MV-4-11 (cell line): ENCODE data around the gene IGF1R.

Experiments used
- DNase-seq: peaks from one replicate; lab custom pipeline; 2025; lab: John Stamatoyannopoulos, UW

Gene IGF1R

DNA sequence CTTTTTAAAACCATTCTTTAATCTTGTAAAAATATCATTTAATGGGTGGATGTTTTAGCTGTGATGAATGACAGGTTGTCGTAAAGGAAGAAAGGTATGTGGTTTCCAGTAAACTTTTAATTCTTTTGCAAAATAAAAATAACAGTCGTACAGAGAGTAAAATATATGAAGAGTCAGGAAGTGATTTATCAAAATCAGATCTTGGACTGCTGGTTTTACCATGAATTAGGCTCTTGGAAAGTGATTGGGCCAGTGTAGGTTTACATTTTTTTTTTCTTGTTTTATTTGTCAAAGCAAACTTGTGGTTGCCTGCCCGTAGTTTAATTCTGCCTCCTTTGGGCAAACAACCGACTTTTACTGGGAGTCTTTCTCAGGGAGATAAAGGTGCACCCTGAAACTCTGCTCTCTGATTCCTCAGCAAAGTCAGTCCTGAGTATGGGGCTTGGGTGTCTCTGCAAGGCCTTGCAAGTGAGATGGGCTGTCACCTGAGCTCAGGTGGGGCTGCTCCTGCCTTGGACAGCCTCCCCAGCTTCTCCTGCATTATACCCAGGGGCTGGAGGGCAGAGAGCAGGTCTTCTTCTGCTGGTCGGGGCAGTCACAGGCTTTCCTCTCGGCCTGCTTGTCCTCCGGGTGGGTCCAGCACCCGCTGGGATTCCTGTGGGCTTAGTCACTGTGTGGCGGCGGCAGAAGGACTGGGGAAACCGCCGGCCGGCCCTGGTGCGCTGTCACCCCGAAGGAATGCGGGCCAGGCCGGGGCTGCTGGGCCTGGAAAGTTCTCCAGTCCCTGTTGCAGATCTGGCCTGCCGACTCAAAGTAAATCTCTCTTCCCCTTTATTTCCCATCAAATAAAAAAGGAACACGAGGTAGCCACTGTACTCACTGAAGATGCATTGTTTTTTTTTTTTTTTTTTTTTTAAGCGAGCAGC lies 79.0 kb downstream of the IGF1R start:
- no peak for DNase-seq

DNA sequence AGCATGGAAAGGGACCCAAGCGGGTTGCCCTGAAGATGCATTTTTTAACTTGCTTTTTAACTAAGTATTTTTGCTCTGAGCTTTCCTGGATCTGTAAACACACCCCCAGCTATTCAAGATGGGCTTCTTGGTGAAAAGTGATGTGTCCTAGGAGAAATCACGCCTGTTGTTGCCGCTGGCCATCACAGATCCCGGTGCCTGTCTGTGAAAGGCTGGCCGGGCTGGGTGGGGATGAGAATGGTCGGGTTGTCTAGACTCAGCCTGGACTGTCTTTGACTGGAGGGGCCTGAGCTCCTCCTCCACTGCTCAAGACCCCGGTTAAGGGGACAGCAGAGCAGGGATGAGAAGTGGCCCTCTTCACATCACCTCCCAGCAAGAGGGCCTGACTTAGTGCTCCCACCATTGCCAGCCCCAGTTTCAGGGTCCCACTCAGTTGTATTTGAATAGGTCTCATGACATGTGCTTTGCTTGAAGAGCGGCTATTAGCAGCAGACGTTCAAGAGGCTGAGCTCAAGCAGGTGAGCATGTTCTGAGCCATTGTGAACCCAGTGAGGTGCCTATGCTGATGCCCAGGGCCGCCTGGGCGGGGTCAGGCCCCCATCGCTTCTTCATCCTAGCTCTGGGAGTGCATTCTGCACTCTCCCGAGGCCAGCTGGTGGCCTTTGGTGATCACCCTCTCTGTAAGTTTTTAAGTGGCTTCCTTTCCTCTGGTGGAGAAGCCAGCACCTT lies 79.9 kb downstream of the IGF1R start:
- no peak for DNase-seq

DNA sequence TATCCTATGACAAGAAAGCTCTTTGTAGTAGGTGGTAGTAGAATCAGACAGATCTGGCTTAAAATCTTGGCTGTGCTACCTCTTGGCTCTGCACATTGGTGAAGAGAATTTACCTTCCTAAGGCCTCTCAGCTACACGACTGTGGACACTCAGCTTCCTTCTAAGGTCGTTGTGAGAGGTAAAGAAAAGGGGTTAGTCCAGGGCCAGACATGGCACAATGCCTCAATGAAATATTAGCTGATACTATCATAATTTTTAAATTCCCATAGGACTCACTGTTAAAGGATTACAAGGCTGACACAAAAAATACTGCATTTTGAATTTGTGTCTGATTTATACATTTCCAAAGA lies 80.4 kb downstream of the IGF1R start:
- no peak for DNase-seq

DNA sequence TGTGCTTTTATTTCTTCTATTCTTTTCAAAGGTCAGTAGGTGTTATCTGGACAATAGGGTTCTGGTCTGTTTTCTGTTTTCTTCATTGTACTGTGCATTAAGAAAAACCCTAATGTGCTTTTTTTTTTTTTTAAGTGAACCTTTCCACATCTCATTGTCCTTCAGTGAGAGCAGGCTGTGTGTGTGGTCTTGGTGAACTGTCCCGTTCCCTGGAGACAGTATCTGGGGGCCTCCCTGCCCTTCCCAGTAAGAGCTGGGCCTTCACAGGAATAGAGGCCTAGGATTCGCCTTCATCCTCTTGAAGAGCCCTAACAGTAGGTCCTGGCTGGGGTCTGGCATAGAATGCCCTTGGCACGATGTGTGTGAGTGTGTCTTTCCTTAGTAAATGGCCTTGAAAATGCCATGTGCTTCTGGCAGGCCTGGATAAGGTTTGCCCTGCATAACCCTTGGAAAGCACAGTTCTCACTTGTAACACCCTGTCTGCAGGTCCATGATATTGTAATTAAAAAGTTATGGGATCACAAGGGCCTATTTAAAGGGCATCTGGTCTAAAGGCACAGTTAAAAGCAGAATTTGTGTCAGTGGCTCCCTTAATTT lies 81.2 kb downstream of the IGF1R start:
- DNase-seq, result no peak

DNA sequence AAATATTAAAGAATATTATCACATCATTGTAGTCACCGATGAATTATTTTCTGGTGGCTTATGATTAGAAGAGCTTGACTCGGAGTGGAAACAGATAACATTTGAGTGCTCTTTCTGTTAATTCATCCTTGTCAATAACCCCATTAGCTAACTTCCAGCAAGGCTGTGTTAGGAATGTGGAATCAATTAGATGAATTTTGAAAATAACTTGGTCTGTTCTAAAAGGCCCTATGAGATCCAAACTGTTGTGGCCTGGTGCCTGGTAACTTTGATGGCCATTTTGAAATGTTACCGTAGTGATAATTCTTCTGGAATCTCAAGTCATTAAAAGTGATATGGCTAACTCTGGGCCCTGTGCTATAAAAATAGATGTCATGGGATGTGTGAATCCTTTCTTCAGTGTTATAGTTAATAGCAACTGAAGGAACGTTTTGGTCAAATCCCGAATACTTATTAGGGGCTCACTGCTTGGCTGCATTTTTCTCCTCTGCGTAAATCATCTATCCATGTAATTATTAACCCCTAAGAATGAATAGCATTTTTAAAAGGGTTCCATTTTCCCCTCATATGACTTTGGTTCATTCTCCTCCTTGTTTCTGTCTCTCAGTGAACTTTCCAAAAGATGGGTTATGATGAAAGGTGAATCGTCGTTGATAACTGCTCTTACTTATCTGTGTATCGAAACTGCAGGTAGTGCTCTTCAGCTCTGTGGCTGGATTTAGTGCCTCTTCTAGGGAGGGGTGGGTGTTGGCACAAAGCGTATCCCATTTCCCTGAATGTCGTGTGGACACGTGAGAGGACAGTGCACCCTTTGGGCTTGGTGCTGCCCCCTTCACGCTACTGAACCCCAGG lies 82.7 kb downstream of the IGF1R start:
- no peak for DNase-seq

DNA sequence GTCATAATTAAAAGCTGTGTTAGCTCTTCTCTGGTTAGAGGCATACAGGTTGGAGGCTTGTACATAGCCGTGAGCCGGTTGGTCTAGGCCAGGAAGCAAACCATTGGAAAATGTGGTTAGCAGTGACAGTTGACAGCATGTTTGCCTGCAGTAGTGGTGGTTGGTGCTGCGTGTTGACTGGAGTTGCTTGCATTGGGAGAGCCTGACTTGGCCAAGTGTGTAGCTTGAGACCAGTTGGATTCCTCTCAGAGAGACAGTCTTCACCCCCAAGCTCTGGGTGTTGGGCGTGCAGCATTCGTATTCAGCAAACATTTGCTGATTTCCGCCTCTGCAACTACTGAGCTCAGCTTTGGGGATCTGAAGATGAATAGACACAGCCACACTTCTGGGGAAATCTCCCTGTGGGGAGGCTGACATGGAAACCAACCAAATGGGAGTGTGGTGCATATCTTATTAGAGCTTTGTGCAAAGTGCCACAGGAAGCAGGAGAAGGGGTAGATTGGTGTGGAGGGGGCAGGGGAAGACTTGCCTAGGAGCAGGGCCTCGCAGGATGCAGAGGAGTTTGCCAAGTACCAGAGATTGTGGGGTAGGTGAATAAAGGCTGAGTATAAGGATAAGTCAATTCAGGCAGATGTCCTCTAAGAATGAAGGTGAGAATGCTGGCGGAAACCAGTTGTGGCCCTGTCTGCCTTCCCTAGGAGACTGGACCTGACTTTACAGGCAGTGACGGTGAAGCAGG lies 83.5 kb downstream of the IGF1R start:
- no peak for DNase-seq

DNA sequence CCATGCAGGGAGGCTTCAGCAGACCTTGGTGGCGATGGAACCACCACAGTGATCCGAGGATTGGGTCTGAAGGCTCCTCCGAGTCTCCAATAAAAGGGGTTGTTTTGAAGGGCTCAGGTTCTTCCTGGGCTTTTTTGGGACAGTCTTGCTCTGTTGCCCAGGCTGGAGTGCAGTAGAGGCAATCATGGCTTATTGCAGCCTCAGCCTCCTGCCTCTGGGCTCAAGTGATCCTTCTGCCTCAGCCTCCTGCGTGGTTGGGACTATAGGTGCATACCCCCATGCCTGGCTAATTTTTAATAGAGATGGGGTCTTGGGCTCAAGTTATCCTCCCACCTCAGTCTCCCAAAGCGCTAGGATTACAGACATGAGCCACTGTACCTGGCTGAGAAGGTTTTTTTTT lies 84.8 kb downstream of the IGF1R start:
- DNase-seq, result no peak

DNA sequence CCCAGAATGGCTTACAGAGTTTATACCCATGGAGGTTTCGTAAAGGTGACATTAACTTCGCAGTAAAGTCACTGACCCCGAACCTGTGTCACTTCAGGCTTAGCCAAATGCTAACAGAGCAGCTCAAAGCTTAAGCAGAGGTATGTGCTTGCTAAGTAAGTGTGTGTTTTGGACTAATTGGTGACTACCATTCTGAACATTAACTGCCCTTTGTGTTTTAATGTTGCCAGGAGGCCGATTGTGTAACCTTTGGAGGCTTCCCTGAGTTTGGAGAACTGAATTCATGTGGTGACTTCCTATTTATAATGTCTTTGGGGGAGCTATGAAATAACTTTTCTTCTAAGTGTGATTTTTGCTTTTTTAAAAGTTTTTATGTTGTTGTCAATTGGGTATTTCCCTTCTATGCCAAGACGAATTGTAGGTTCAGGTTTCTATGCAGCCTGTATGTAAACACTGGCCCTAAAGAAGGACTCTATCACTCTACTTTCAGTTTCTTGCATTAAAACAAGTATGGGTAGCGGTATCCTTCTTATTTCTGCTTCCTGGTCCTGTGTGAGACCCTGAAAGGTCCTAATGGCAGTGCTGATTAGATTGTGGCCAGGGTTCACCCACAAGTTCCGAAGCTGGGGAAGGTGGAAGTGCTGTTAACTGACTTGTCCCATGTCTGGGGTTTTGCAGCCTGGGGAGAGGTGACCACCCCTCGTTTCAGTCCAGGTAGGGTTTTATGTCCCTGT lies 86.3 kb downstream of the IGF1R start:
- DNase-seq, result peak; percentile 73

DNA sequence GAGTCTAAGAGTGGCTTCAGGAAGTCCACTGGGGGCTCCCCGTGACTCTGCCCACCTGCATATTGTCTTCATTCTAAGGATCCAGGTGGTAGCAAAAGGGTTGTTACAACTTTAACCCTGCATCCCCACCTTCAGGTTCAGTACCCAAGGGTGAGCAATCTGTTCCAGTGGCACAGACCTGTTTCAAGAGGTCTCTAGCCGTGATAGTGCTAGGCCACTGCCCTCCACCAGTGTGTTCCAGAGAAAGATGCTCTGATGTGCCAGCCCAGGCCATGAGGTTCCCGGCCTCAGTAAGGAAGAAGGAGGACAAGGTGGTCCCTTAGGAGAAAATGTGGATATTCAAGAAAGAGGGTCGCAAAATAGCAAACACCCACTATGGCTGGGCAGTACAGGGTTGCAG lies 87.0 kb downstream of the IGF1R start:
- no peak for DNase-seq

DNA sequence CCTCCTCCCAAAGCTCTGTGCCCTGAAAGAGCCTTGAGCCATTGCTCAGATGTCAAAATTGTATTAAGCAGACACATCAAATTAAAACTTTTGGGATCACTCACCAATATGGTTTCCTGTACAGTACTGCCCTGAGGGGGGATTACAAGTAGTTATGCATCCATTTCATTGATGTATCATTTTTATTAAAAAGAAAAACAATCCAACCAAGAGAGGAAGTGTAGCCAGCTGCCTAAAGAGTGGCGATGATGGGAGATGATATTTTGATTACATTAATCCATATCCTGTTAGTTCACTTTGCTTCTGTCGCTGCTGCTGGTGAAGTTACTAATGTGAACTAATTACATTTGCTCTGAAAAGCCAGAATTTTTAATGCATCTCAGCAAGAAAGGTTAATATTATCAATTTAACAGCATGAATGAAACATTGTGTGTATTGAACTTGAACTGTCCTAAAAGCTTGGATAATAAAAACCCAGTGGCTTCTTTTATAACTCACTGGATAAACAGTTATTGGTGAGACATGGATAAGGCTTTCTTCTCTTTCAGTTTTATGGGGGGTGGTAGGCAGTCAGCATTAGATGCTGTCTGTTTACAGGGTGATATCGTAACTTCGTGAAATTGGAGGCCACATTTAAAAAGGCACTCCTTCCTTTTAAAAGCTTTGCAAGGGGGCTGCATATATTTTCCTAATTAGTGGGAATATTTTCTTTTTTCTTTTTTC lies 87.7 kb downstream of the IGF1R start:
- DNase-seq, result no peak

DNA sequence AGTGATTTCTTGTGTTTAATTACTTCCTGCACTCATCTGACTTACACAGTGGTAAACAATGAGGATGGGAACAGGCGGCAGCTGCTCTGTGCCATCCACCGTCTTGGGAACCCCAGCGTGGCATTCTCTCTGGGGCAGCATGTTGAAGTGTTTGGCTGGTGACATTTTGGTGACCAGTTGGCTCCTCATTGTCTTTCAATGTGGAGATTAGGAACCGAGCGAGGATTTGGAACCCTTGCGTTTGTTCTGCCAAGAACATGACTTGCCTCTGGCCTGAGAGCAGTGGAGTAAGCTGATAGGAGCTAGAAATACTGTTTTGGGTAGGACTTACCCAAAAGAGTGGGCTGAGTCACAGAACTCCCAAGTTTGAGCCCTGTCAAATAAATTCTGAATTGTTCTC lies 88.8 kb downstream of the IGF1R start:
- no peak for DNase-seq

DNA sequence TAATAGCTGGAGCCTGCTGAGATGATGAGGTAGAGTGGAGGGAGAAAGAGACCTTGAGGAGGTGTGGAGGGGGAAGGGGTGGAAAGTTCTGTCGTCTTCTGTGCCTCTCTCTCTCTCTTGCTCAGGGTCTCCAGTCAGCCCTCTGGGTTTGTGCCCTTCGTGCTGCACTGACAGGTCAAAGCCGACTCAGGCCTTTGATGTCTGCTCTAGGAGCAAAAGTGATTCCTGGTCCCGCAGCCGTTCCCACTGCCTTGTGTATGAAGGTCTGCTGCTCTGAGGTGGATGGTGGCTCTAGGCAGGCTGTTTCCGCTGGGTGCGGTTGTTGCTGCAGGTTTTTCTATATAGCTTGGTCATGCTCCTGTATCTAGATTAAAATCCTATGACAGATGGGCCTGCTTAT lies 89.4 kb downstream of the IGF1R start:
- DNase-seq, result no peak

DNA sequence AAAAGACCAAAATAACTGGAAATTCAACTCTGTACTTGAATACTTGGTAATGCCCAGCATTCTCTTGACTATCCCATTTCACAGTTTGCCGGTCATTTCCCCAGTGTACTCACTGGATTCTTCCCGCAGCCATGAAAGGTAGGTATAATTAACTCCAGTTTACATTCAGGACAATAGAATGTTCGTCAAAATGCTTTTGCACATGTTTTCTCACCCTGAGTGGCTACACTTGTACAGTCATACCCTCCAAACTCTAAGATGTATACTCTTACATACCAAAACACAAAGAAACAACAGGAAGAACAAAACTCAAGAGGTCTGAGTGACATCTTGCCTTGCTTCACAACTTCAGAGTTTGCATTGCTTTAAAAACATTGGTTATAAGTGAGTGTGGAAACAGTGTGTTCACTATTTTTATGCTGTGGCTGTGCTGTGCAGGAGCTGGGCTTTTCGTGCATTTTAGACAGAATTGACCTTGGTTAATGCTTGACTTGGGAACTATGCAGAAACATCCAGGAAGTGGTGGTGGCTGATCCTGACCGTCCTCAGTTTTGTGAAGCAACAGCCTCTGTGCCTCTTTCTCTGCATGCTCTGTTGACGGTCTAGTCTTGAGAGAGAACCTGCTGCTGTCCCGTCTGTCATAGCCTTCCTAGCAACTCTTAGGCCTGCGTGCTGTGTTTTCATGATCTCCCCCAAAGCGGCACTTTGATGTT lies 90.5 kb downstream of the IGF1R start:
- no peak for DNase-seq

DNA sequence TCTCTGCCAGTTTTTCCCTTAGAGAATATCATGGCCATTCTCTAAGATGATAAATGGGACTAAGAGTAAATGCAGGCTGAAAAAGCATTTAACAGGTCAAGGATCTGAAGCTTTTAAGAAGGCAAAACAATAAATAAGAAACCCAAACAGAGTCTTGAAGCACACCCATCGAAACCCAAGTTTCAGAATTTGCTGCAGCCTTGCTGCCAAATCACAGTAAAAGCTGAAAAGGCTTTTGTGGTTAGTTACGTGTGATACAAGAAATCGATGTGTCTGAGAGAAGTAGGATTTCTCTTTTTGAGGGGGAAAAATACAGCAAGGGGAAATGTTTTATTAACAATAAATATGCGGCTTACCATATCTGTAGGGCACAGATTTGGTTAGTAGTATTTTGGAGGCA lies 92.0 kb downstream of the IGF1R start:
- DNase-seq, result no peak

DNA sequence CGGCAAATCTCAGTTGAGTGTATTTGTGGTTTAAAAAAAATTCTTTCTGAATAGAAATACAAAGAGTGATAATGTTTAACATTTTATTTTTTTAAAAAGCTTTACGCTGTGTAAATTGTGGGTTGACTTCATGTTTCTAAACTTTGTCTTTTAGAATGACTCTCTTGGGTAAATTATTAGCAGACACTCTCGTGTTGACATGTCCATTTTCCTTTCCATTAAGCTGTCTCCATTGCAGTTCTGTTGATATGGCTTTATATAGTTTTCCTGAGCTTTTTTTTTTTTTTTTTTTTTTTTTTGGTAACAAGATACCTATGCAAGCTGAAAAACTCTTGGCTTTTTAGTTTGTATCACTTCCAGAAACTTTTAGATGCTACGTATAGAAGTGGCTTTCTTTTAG lies 92.6 kb downstream of the IGF1R start:
- DNase-seq, result no peak

DNA sequence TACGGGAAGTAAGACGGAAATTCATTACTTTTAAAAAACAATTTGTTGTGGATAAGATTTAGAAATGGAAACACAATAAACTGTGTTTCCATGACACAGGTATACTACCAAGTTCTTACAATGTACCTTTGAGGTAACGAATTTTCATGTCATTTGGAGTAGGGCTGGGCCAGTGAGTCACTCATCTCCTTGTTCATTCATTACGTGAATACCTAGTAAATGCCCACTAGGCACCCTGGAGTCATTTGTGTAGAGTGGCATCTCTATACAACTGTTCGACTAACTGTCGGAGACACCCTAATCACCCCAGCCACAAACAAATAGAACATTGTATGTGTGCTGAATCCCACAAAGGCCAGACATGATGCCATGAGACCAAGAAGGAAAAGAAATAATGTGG lies 94.8 kb downstream of the IGF1R start:
- DNase-seq, result no peak

DNA sequence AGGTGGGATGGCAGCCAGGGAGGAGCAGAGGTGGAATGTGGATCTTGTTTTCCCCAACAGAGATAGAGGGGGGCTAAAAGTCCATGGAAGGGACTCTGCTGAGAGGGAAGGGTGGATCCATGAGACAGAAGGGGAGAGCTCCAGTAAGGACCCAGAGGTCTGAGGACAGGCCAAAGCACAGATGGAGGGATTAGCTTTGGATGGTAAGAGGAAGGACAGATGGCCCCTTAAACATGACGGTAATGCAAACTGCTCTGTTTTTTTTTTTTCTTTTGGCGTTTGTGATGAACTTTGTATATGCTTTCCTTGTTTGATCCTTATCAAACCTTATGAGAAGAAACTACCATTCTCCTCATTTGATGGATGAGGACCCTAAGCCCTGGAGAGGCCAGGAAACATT lies 96.2 kb downstream of the IGF1R start:
- DNase-seq, result no peak

DNA sequence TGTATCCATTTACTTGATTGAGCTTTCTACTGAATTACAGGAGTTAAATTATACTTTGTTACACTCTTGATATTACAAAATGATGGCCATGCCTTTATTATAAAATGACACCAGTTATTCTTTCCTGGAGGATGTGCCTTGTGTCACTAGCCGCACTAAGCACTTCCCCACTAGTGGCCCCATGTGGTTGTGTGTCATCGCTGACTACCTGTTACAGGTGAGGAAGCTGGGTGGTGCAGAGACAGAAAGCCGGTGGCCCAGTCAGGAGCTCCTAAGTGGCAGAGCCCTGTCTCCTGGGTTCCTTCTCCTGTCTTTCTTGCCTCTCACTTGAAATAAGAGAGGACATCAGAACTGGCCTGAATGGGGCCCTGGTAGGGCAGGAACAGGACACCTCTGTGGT lies 96.8 kb downstream of the IGF1R start:
- DNase-seq, result no peak

DNA sequence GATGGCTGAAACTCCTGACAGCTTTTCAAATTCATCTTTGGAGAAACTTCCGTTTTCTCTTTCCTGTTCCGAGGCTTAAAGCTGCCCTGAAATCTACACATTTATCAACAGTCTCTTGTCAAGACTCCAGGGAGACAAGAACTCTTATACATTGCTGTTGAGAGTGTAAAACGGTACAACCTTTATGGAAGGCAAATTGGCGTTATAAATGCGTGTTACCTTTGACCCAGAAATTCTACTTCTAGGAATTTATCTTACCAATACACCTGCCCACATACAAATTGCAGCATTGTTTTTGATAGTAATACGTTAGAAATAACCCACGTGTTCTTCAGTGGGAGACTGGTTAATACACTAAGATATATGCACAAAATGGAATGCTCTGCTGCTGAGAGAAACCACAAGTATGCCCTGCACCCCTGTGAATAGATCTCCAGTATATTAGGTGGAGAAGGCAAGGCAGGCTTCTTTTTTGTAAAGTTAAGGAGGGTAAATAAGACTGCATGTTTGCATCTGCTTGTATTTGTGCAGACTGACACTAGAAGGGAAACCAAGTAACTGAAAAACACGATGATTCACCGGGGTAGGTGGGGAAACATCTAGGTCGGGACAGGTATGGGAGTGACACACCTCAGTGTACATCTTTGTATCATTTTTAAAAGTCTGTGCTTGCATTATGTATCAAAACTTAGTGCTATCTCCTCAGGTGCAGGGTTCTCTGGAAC lies 97.5 kb downstream of the IGF1R start:
- peak; percentile 48 for DNase-seq
